Heart right ventricle (tissue), 16 donors: ENCODE data around the gene GRPEL1. TPM values are rescaled to one million over a fixed set of nuclear protein-coding genes. Genes with fewer than 3 reads are reported as not detected.
"Not testable (repeated sequence)": the region's sequence is repeated elsewhere in the genome, so short reads cannot be mapped to it uniquely, and the experiment has no call there.

Experiments used
- ATAC-seq, 8 donors: fragments of 200-7000 bp; cut with Tn5 transposase; one replicate each; pipeline ENCODE4 v1.9.1; 2020; ENCODE audit warnings: mild to moderate bottlenecking in 8 of 8, moderate library complexity in 8 of 8, moderate number of reproducible peaks in 1 of 8
- DNase-seq, 2 donors: peaks; one replicate each; pipeline ENCODE4 v3.0.0-alpha.2; 2020
- H3K27ac ChIP-seq, 10 donors: fragments of 200-600 bp; sonication (generic) in 2 of 10; one replicate each; pipeline versions ENCODE4 v1.5.0 to v1.8.0; 2020 to 2022; ENCODE audit warnings: mild to moderate bottlenecking in 3 of 10
- H3K27me3 ChIP-seq, 7 donors: fragments of 200-600 bp; one replicate each; pipeline ENCODE4 v1.8.0; 2021 to 2022; ENCODE audit warnings: mild to moderate bottlenecking in 2 of 7
- H3K36me3 ChIP-seq, 9 donors: fragments of 200-600 bp; sonication (generic) in 1 of 9; one replicate each; pipeline versions ENCODE4 v1.5.0 to v1.8.0; 2020 to 2022; ENCODE audit warnings: mild to moderate bottlenecking in 2 of 9
- H3K4me1 ChIP-seq, 9 donors: fragments of 200-600 bp; sonication (generic) in 1 of 9; one replicate each; pipeline versions ENCODE4 v1.5.0 to v1.8.0; 2020 to 2022; ENCODE audit warnings: mild to moderate bottlenecking in 4 of 9
- H3K4me3 ChIP-seq, 10 donors: fragments of 200-600 bp; sonication (generic) in 2 of 10; one replicate each; pipeline versions ENCODE4 v1.5.0 to v1.8.0; 2020 to 2022; ENCODE audit warnings: mild to moderate bottlenecking in 7 of 10, moderate library complexity in 2 of 10
- H3K9me3 ChIP-seq, 11 donors: fragments of 200-600 bp in 10 of 11; sonication (generic) in 2 of 11; one replicate each; pipeline versions ENCODE4 v1.5.0 to v1.8.0; 2013 to 2022; ENCODE audit warnings: mild to moderate bottlenecking in 2 of 11, control low read depth in 1 of 11, moderate library complexity in 1 of 11
- WGBS, 2 donors: extraction: QIAGEN DNeasy Blood & Tissue Kit; methylation state at CpG; one replicate each; pipeline ENCODE4 v1.1.7; 2013; ENCODE audit warnings: inconsistent platforms in 1 of 2; 5-methylcytosine and 5-hydroxymethylcytosine counted together
- intact Hi-C, 10 donors: fragments of 100-400 bp; cut with DNase I; formaldehyde crosslinking; loops; one replicate each; pipeline versions ENCODE4 v1.11.1 to v1.14.2; 2022
- polyA plus RNA-seq, 2 donors: library from polyadenylated mRNA; stranded (reverse); fragments of 200-250 nt; gene quantifications; one replicate each; pipeline ENCODE4 v1.2.3, GENCODE V29; 2013
- total RNA-seq, 10 donors: library from RNA; stranded (reverse); fragmentation: NEBNext Ultra II Directional in 3 of 10; extraction: Animal tissue kit (Norgen Biotek cat#: 25700) in 3 of 10; gene quantifications; one replicate each; pipeline versions ENCODE4 v1.2.1 to v1.2.4, GENCODE V29; 2021 to 2023
- TF ChIP-seq, protein P1 (sequence below), 9 donors: fragments of 200-600 bp; sonication (generic) in 2 of 9; IDR thresholded peaks; one replicate each; pipeline versions ENCODE4 v1.5.0 to v1.8.0; 2021 to 2022; ENCODE audit warnings: antibody characterized with exemption in 9 of 9, mild to moderate bottlenecking in 5 of 9, moderate library complexity in 1 of 9
- donor health status: Arrhythmogenic right ventricular cardiomyopathy.
- donor health status: ischemic (EF 13 %, LVEDD 7.1; RV severe dilation, severe dysfunction).
- donor health status: healthy with polysubstance abuse.
- donor health status: DM: no; HTN: yes; CAD: no.
- donor health status: DM: no; HTN: no; CAD: no.
- donor health status: ischemic (EF 25% LVEDD 6.9; RV normal size, moderate dysfunction).
- donor health status: ischemic (EF 25% LVEDD 5.7; RV mildly dilated, moderate dysfunction).
- donor health status: healthy.
- donor health status: DM: yes; HTN: yes; CAD: no.
- donor health status: Ischemic cardiomyopathy.
- donor health status: ischemic (EF 35%, LVEDD 5.7; RV mildly dilated, moderate dysfunction).
- donor health status: nonischemic (EF 11% LVEDD 7.7; RV severe dilation, severe dysfunction).
- donor health status: DM: yes; HTN: yes; CAD: no.
- donor health status: PGD.
- donor health status: ischemic (EF 29% LVEDD 5.4; RV normal size, mild dysfunction).
- donor health status: nonischemic (EF 23%, LVEDD 6.1; RV moderate dilation, normal function).

The GRPEL1 gene
- total and polyA plus RNA-seq, 12 donors, result 38.7 to 83.3 (median 55.8) TPM

DNA sequence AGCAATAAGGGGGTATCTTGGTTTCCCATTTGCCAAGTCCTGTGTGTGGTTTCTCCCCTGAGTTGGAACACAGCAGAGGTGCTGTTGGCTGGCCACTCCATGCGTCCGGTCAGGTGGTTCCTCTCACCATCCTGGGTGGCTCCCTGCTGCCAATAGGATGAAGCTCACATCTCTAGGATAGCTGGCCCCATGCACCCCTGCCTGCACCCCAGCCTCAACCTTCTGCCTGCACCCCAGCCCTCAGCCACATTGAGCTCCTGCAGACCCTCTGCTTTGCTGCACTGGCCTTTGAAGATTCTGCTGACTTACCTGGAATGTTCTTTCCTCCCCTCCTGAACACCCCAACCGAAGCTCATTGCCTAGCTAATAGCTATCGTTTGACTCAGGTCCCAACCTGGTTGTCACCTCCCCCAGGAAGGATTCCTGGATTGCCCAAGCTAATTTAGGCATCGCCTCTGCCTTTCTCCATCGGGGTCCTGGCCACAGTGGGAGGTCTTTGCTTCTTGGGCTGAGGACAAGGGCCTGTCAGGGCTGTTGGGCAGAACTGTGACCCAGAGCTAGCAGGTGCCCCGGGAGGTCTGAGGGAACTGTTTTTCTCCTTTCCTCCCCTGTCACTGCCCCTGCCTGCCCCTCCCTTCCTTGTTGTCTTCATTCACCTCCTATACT is 36.6 kb upstream of the GRPEL1 start:
- 83% methylated on average over 7 of the region's 7 CpGs for WGBS, 2 donors
- intact Hi-C loops, result loop anchor here in 2 of 10 donors (5.0 to 10.0 kb wide), 2 partner anchors 53 to 80 kb away; no protein-coding TSS in a partner anchor
- Histone ChIP-seq H3K27ac (peak overlapping the region in 5 of 10 donors; percentile 77 to 89 (median 87)), H3K4me3 (no peak overlapping the region), H3K4me1 (peaks cover 3 to 29% (median 22%) of the 10 kb centered on the region in 9 donors), H3K36me3 (peaks cover 0 to 3% (median 0%) of the 10 kb centered on the region in 9 donors), H3K9me3 (no peaks in the 10 kb centered on the region), H3K27me3 (no peaks in the 10 kb centered on the region)
- DNase-seq (no peak), ATAC-seq (no peak)
- TF ChIP-seq, protein P1, sequence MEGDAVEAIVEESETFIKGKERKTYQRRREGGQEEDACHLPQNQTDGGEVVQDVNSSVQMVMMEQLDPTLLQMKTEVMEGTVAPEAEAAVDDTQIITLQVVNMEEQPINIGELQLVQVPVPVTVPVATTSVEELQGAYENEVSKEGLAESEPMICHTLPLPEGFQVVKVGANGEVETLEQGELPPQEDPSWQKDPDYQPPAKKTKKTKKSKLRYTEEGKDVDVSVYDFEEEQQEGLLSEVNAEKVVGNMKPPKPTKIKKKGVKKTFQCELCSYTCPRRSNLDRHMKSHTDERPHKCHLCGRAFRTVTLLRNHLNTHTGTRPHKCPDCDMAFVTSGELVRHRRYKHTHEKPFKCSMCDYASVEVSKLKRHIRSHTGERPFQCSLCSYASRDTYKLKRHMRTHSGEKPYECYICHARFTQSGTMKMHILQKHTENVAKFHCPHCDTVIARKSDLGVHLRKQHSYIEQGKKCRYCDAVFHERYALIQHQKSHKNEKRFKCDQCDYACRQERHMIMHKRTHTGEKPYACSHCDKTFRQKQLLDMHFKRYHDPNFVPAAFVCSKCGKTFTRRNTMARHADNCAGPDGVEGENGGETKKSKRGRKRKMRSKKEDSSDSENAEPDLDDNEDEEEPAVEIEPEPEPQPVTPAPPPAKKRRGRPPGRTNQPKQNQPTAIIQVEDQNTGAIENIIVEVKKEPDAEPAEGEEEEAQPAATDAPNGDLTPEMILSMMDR (IDR thresholded peaks at IDR 0.05), result no peak

DNA sequence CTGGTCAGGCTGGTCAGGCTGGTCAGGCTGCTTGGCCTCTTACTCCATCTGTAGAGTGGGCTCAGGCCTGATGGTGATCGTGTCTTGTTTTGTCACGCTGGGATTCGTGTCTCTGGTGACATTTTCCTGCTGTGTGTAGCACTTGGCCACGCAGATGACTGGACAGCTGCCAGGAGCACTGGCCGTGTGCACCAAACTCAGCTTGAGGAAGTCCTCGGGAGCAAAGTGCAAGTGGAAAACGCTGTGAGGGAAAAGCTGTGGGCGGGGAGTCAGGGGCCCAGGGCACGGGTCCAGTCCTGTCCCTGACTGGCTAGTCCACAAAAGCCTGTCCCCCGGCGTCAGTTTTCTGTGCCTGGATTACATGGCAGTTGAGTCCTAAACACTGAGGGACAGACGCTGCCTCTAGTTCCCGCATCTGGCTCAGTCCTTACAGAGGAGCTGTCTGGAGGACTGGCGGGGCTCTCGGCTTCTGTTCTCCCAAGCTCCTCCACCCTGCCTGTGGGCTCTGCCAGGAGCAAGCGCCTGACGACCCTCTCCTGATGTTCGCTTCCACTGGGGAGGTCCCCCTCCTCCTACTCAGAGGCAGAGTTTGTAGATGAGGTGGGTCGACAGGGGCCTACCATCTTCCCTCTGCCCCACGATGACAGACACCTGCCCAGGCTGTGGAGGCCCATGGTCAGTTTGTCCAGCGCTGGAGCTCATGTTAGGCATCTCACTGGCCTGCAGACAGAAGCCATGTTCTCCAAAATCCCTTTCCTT is 35.9 kb upstream of the GRPEL1 start:
- no peaks in the 10 kb centered on the region for H3K9me3 ChIP-seq
- peak overlapping the region in 9 of 10 donors; percentile 48 to 81 (median 72) for H3K4me3 ChIP-seq
- no peaks in the 10 kb centered on the region for H3K27me3 ChIP-seq
- DNase-seq (peak; percentile 83 to 84), ATAC-seq (peak; percentile 21 to 61 (median 44))
- intact Hi-C loops, result loop anchor here in 1 of 10 donors (2.0 to 10.0 kb wide), 2 partner anchors 53 to 81 kb away; no protein-coding TSS in a partner anchor
- TF ChIP-seq, protein P1 (IDR thresholded peaks at IDR 0.05), result no peak
- peak overlapping the region; percentile 24 to 89 (median 87) for H3K27ac ChIP-seq
- H3K4me1 ChIP-seq, result peaks cover 3 to 29% (median 22%) of the 10 kb centered on the region in 9 donors
- peaks cover 0 to 3% (median 0%) of the 10 kb centered on the region in 9 donors for H3K36me3 ChIP-seq
- 29 to 34% methylated on average over 21 of the region's 21 CpGs for WGBS, 2 donors

DNA sequence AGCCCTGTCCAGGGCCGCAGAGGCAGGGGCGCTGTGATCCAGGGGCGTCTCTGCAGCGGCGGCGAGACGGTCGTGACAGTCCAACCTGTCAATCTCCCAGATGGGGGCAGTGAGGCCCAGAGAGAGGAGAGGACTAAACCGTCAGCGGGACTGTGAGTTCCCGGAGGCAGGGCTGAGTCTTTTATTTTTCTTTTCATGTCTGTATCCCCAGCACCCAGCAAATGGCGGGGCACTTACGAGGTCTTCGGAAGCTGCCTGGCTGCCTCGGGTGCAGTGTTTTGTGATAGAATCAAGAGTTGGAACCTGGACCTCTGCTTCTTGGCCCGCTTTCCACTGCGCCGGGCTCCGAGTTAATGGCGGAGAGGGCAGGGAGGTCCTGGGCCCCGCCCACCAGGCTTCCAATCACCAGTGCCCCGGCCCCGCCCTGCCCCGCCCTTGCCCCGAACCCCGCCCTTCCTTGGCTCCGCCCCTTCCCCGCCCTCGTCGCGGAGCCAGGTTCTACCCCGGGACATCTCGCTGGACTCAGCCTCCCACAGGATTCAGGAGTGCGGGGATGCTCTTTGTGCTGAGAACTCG is 35.3 kb upstream of the GRPEL1 start:
- peak; percentile 92 to 97 (median 96) for ATAC-seq
- 1 to 3% methylated on average over 35 of the region's 35 CpGs for WGBS, 2 donors
- no peaks in the 10 kb centered on the region for H3K9me3 ChIP-seq
- peak; percentile 89 to 93 for DNase-seq
- TF ChIP-seq, protein P1 (IDR thresholded peaks at IDR 0.05), result no peak
- intact Hi-C loops, result loop anchor here in 1 of 10 donors (2.0 to 10.0 kb wide), 2 partner anchors 54 to 82 kb away; no protein-coding TSS in a partner anchor
- H3K4me3 ChIP-seq, result peak overlapping the region; percentile 20 to 81 (median 72)
- peaks cover 0 to 3% (median 0%) of the 10 kb centered on the region in 9 donors for H3K36me3 ChIP-seq
- H3K4me1 ChIP-seq, result peaks cover 3 to 29% (median 22%) of the 10 kb centered on the region in 9 donors
- H3K27ac ChIP-seq, result peak overlapping the region; percentile 53 to 89 (median 87)
- no peaks in the 10 kb centered on the region for H3K27me3 ChIP-seq

DNA sequence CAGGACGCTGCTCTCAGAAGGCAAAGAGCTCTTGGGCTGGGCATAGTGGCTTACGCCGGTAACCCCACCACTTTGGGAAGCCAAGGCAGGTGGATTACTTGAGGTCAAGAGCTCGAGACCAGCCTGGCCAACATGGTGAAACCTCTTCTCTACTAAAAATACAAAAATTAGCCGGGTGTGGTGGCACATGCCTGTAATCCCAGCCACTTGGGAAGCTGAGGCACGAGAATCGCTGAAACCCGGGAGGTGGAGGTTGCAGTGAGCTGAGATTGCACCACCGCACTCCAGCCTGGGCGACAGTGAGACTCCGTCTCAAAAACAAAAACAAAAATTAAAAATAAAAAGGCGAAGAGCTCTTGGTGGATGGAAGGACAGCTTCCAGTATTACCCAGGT is 34.6 kb upstream of the GRPEL1 start:
- WGBS, 2 donors, result 62 to 67% methylated on average over 12 of the region's 12 CpGs
- not testable (repeated sequence) for H3K27me3 ChIP-seq, H3K9me3 ChIP-seq, H3K36me3 ChIP-seq, DNase-seq
- Histone ChIP-seq H3K4me1 (peaks cover 3 to 29% (median 22%) of the 10 kb centered on the region in 9 donors), H3K4me3 (peak overlapping the region; percentile 20 to 81 (median 72)), H3K27ac (peak overlapping the region in 9 of 10 donors; percentile 77 to 89 (median 87))
- peak in 2 of 8 donors; percentile 0 for ATAC-seq
- intact Hi-C loops, result loop anchor here in 1 of 10 donors (2.0 to 10.0 kb wide), 2 partner anchors 54 to 82 kb away; no protein-coding TSS in a partner anchor
